Muscle of leg (tissue), 11 donors: ENCODE measurements around the gene AHSA1. TPM values are rescaled to one million over a fixed set of nuclear protein-coding genes. Genes with fewer than 3 reads are reported as not detected.

ENCODE experiments used
- DNase-seq: peaks from one replicate; pipeline ENCODE4 v3.0.0; 2013
- H3K27ac ChIP-seq: one replicate; pipeline ENCODE4 v1.5.1; 2013; ENCODE audit warnings: mild to moderate bottlenecking, low read length, control low read depth
- H3K27me3 ChIP-seq: one replicate; pipeline ENCODE4 v1.6.1; 2013; ENCODE audit warnings: low read length; ENCODE audit not compliant: control insufficient read depth, insufficient read depth
- H3K36me3 ChIP-seq: one replicate; pipeline ENCODE4 v1.6.1; 2013; ENCODE audit warnings: low read length; ENCODE audit not compliant: control insufficient read depth, insufficient read depth
- H3K4me1 ChIP-seq: one replicate; pipeline ENCODE4 v1.6.1; 2013; ENCODE audit warnings: low read length; ENCODE audit not compliant: control insufficient read depth, insufficient read depth
- H3K4me3 ChIP-seq: one replicate; pipeline ENCODE4 v1.5.1; 2013; ENCODE audit warnings: low read length, control low read depth
- H3K9me3 ChIP-seq: replicated peaks from 2 replicates; pipeline ENCODE4 v1.6.1; 2013; ENCODE audit warnings: low read depth, low read length; ENCODE audit not compliant: control insufficient read depth
- WGBS: methylation state at CpG from one replicate; pipeline ENCODE4 v1.1.5; 2013; ENCODE audit warnings: missing lambda C conversion rate; ENCODE audit not compliant: insufficient coverage; 5-methylcytosine and 5-hydroxymethylcytosine counted together
- polyA plus RNA-seq, 8 donors: library from polyadenylated mRNA; unstranded; fragments of 120-200 nt; gene quantifications; one replicate each; pipeline versions ENCODE4 v1.2.1 to v1.2.3, GENCODE V29; 2013; ENCODE audit warnings: inconsistent platforms in 1 of 8, low replicate concordance in 1 of 8; ENCODE audit not compliant: insufficient read length in 8 of 8, insufficient read depth in 1 of 8
- total RNA-seq: library from RNA; stranded (reverse); fragments of 120-200 nt; gene quantifications from one replicate; pipeline ENCODE4 v1.2.4, GENCODE V29; 2013

AHSA1 gene
- total and polyA plus RNA-seq, 9 donors: 95.0 to 133 (median 113) TPM

GRCh38 chr14:77503138-77503537, 45.2 kb downstream of the AHSA1 start:
- H3K27ac ChIP-seq: no peak overlapping the region
- no peak for DNase-seq
- no peak overlapping the region for H3K4me3 ChIP-seq
- peaks cover 6% of the 10 kb centered on the region for H3K36me3 ChIP-seq
- peaks cover 6% of the 10 kb centered on the region for H3K9me3 ChIP-seq
- H3K27me3 ChIP-seq: peaks cover 22% of the 10 kb centered on the region
- 100% methylated on average over 1 of the region's 5 CpGs for WGBS
- peaks cover 5% of the 10 kb centered on the region for H3K4me1 ChIP-seq

GRCh38 chr14:77505031-77505430, 47.1 kb downstream of the AHSA1 start:
- no peaks in the 10 kb centered on the region for H3K4me1 ChIP-seq
- H3K9me3 ChIP-seq: peaks cover 6% of the 10 kb centered on the region
- no peak overlapping the region for H3K4me3 ChIP-seq
- H3K27me3 ChIP-seq: peaks cover 6% of the 10 kb centered on the region
- no CpG with 5 or more reads among the region's 4 CpGs for WGBS
- H3K36me3 ChIP-seq: peaks cover 8% of the 10 kb centered on the region
- no peak overlapping the region for H3K27ac ChIP-seq
- DNase-seq: no peak

- Histone ChIP-seq H3K9me3 (peaks cover 6% of the 10 kb centered on the region), H3K4me3 (no peak overlapping the region), H3K4me1 (no peaks in the 10 kb centered on the region), H3K36me3 (peaks cover 22% of the 10 kb centered on the region), H3K27me3 (no peaks in the 10 kb centered on the region), H3K27ac (no peak overlapping the region)
- DNase-seq: no peak
- 93% methylated on average over 2 of the region's 3 CpGs for WGBS
These were observed 49.9 kb downstream of the AHSA1 start for GRCh38 chr14:77507762-77508161.

- Histone ChIP-seq H3K4me1 (no peaks in the 10 kb centered on the region), H3K27me3 (no peaks in the 10 kb centered on the region), H3K4me3 (no peak overlapping the region), H3K9me3 (peaks cover 4% of the 10 kb centered on the region), H3K36me3 (peaks cover 22% of the 10 kb centered on the region), H3K27ac (no peak overlapping the region)
- DNase-seq: no peak
- WGBS: no CpG with 5 or more reads among the region's 4 CpGs
These were observed 50.4 kb downstream of the AHSA1 start for GRCh38 chr14:77508249-77508648.

GRCh38 chr14:77508876-77509275, 51.0 kb downstream of the AHSA1 start:
- no peaks in the 10 kb centered on the region for H3K9me3 ChIP-seq
- peaks cover 22% of the 10 kb centered on the region for H3K36me3 ChIP-seq
- no peaks in the 10 kb centered on the region for H3K4me1 ChIP-seq
- H3K27me3 ChIP-seq: no peaks in the 10 kb centered on the region
- DNase-seq: no peak
- no peak overlapping the region for H3K4me3 ChIP-seq
- WGBS: 60% methylated on average over 1 of the region's 3 CpGs
- H3K27ac ChIP-seq: no peak overlapping the region

GRCh38 chr14:77509366-77509765, 51.5 kb downstream of the AHSA1 start:
- no peak for DNase-seq
- Histone ChIP-seq H3K4me3 (no peak overlapping the region), H3K36me3 (peaks cover 24% of the 10 kb centered on the region), H3K27me3 (no peaks in the 10 kb centered on the region), H3K9me3 (no peaks in the 10 kb centered on the region), H3K4me1 (no peaks in the 10 kb centered on the region), H3K27ac (no peak overlapping the region)
- no CpG with 5 or more reads among the region's 4 CpGs for WGBS

- H3K27ac ChIP-seq: no peak overlapping the region
These were observed 53.7 kb downstream of the AHSA1 start for GRCh38 chr14:77511486-77512162.

GRCh38 chr14:77516126-77516525, 58.2 kb downstream of the AHSA1 start:
- no peaks in the 10 kb centered on the region for H3K27me3 ChIP-seq
- no peak overlapping the region for H3K4me3 ChIP-seq
- H3K9me3 ChIP-seq: no peaks in the 10 kb centered on the region
- peaks cover 31% of the 10 kb centered on the region for H3K36me3 ChIP-seq
- H3K4me1 ChIP-seq: no peaks in the 10 kb centered on the region
- DNase-seq: no peak
- no peak overlapping the region for H3K27ac ChIP-seq

More at GRCh38 chr14:77511486-77512162, 53.7 kb downstream of the AHSA1 start:
- Histone ChIP-seq H3K4me3 (no peak overlapping the region), H3K4me1 (no peaks in the 10 kb centered on the region), H3K9me3 (no peaks in the 10 kb centered on the region), H3K36me3 (peaks cover 21% of the 10 kb centered on the region), H3K27me3 (no peaks in the 10 kb centered on the region)
- WGBS: 95% methylated on average over 6 of the region's 8 CpGs
- no peak for DNase-seq

Other genes starting within 250 kb of the AHSA1 start
- not detected for gene NGB, start 186.9 kb upstream of the AHSA1 start, total RNA-seq
- gene NGB, start 186.9 kb upstream of the AHSA1 start, polyA plus RNA-seq: under 1 TPM in 1 of 8 donors, not detected in 7; 0.17 TPM
- gene POMT2, start 137.2 kb upstream of the AHSA1 start, total RNA-seq: 11.7 TPM
- gene POMT2, start 137.2 kb upstream of the AHSA1 start, polyA plus RNA-seq: 10 to 100 TPM; 15.8 to 25.9 (median 24.4) TPM
- gene GSTZ1, start 137.1 kb upstream of the AHSA1 start, total RNA-seq: 22.6 TPM
- 10 to 100 TPM; 20.7 to 28.0 (median 25.1) TPM for gene GSTZ1, start 137.1 kb upstream of the AHSA1 start, polyA plus RNA-seq
- 4.5 TPM for gene TMED8, start 81.0 kb upstream of the AHSA1 start, total RNA-seq
- gene TMED8, start 81.0 kb upstream of the AHSA1 start, polyA plus RNA-seq: 1 to 10 TPM; 4.4 to 8.2 (median 5.6) TPM
- 0.44 TPM for gene SAMD15, start 80.7 kb upstream of the AHSA1 start, total RNA-seq
- gene SAMD15, start 80.7 kb upstream of the AHSA1 start, polyA plus RNA-seq: 1 to 10 TPM in 1 of 8 donors, under 1 TPM in 7; 0.17 to 1.1 (median 0.38) TPM
- 0.13 TPM for gene NOXRED1, start 34.6 kb upstream of the AHSA1 start, total RNA-seq
- gene NOXRED1, start 34.6 kb upstream of the AHSA1 start, polyA plus RNA-seq: under 1 TPM; 0.06 to 0.43 (median 0.24) TPM
- gene VIPAS39, start 492 bp upstream of the AHSA1 start, total RNA-seq: 20.6 TPM
- 10 to 100 TPM; 19.9 to 24.0 (median 22.3) TPM for gene VIPAS39, start 492 bp upstream of the AHSA1 start, polyA plus RNA-seq
- 0.09 TPM for gene ISM2, start 40.7 kb downstream of the AHSA1 start, total RNA-seq
- under 1 TPM in 5 of 8 donors, not detected in 3; 0.08 to 0.21 (median 0.11) TPM for gene ISM2, start 40.7 kb downstream of the AHSA1 start, polyA plus RNA-seq
- gene SPTLC2, start 158.5 kb downstream of the AHSA1 start, total RNA-seq: 21.1 TPM
- gene SPTLC2, start 158.5 kb downstream of the AHSA1 start, polyA plus RNA-seq: 10 to 100 TPM; 10.6 to 21.6 (median 17.3) TPM
- gene ALKBH1, start 249.9 kb downstream of the AHSA1 start, total RNA-seq: 11.4 TPM
- gene ALKBH1, start 249.9 kb downstream of the AHSA1 start, polyA plus RNA-seq: 10 to 100 TPM in 5 of 8 donors, 1 to 10 TPM in 3; 9.1 to 13.1 (median 10.3) TPM